ENCODE data around the gene PRAC1.

PRAC1 gene

DNA sequence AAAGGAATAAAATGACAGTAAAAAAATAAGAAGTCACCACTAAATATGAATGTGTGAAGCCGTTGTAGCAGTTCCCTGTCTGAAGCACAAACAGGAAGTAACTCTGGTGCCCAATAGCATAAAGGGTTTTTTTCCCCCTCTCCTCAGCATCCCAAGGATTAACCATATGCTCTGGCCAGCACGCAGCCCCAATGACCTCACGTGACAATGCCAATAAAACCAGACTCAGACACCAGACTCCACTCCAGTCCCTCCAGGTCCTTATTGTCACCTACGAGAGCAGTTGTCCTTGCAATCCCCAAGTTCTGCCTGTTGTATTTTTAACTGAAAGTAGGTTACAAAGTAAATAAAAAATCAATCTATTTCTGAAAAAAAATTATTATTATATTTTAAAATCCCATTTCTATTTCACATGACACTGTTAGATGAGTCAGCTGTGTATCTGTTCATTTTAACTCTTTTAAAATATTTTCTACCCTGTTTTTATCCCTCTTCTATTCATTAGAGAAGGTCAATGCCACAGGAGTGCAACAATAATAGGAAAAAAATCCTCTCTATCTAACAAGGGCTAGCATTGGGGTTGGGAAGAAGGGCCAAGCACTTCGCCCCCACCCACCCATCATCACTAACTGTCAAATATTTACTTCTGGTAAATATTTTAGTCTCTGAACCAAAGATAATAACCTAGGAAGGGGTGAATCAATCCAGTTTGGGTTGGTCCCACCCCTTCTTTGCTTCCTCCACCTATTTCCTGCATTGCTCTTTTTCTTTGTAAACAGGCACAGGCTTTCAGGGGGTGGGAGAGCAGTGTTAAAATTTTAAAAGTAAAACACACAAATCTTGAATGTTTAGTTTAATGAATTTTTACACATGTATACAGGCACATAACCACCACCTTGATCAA lies 6.6 kb downstream of the PRAC1 start:
- Histone ChIP-seq H3K79me1 (ENCODE audit: low read depth, low read length) (no peaks in the 10 kb centered on the region), H3K23ac (ENCODE audit: low read depth, low read length, poor library complexity) (no peak overlapping the region), H3K14ac (ENCODE audit: low read length) (no peak overlapping the region), H3K27ac (replicated peaks; ENCODE audit: low read length) (no peak overlapping the region), H3K18ac (ENCODE audit: low read length) (no peak overlapping the region), H3K36me3 (replicated peaks in 1 of 2; ENCODE audit: control insufficient read depth in 2 of 2, insufficient read depth in 2 of 2, low read length in 2 of 2) (no peaks in the 10 kb centered on the region), H2BK12ac (ENCODE audit: low read length) (no peak overlapping the region), H4K8ac (ENCODE audit: low read depth, low read length) (no peak overlapping the region), H3K4ac (ENCODE audit: low read length) (no peak overlapping the region), H2AFZ (ENCODE audit: low read length) (no peak overlapping the region), H2BK120ac (ENCODE audit: low read depth, low read length) (no peak overlapping the region), H2BK5ac (ENCODE audit: low read length) (no peak overlapping the region), H3K4me2 (ENCODE audit: insufficient read depth, low read length, poor library complexity, severe bottlenecking) (no peak overlapping the region), H2BK15ac (ENCODE audit: low read length) (no peak overlapping the region), H3K9ac (ENCODE audit: low read depth, low read length, poor library complexity) (no peak overlapping the region), H3K9me3 (replicated peaks in 1 of 2; ENCODE audit: control insufficient read depth in 2 of 2, insufficient read depth in 1 of 2, low read depth in 1 of 2, low read length in 2 of 2) (peaks cover 0 to 2% of the 10 kb centered on the region in 2 donors), H3K4me1 (ENCODE audit: control insufficient read depth in 2 of 2, insufficient read depth in 1 of 2, low read depth in 1 of 2, low read length in 2 of 2) (no peaks in the 10 kb centered on the region), H2AK5ac (ENCODE audit: low read depth, low read length) (no peak overlapping the region), H4K91ac (ENCODE audit: low read depth, low read length, poor library complexity) (no peak overlapping the region), H3K4me3 (ENCODE audit: low read length in 2 of 2) (no peak overlapping the region), H3K27me3 (ENCODE audit: control insufficient read depth in 3 of 3, insufficient read depth in 3 of 3, low read depth in 1 of 3, low read length in 3 of 3) (peaks cover 26 to 72% (median 53%) of the 10 kb centered on the region in 3 experiments)
- no peak for DNase-seq (ENCODE audit: low spot score)
- whole genome bisulfite sequencing, 2 donors (ENCODE audit: extremely low coverage in 2 of 2, insufficient read length in 2 of 2, insufficient replicate concordance in 1 of 2), result no CpG with 5 or more reads among the region's 5 CpGs

DNA sequence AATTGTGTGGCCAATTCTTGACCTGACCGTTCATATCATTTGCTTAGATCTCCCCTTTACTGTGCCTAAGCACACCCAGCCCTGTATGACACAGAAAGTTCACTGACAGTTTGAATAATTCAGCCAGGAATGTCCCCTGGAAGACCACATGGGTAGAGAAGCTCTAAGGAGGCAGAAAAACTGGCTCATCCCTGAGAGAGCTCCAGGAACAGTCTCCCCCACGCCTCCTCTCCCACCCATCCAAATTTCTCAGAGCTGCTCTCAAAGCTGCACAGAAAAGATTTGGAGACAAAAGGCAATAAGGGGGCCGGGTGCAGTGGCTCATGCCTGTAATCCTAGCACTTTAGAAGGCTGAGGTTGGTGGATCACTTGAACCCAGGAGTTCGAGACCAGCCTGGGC lies 11.2 kb downstream of the PRAC1 start:
- H3K9me3 ChIP-seq (replicated peaks in 1 of 2; ENCODE audit: control insufficient read depth in 2 of 2, insufficient read depth in 1 of 2, low read depth in 1 of 2, low read length in 2 of 2), result no peaks in the 10 kb centered on the region
- WGBS, 2 donors (ENCODE audit: extremely low coverage in 2 of 2, insufficient read length in 2 of 2, insufficient replicate concordance in 1 of 2), result no CpG with 5 or more reads among the region's 4 CpGs
- H4K8ac ChIP-seq (ENCODE audit: low read depth, low read length), result no peak overlapping the region
- no peak overlapping the region for H2BK15ac ChIP-seq (ENCODE audit: low read length)
- no peaks in the 10 kb centered on the region for H3K4me1 ChIP-seq (ENCODE audit: control insufficient read depth in 2 of 2, insufficient read depth in 1 of 2, low read depth in 1 of 2, low read length in 2 of 2)
- no peak overlapping the region for H3K9ac ChIP-seq (ENCODE audit: low read depth, low read length, poor library complexity)
- no peak overlapping the region for H2AFZ ChIP-seq (ENCODE audit: low read length)
- H3K36me3 ChIP-seq (replicated peaks in 1 of 2; ENCODE audit: control insufficient read depth in 2 of 2, insufficient read depth in 2 of 2, low read length in 2 of 2), result no peaks in the 10 kb centered on the region
- DNase-seq (ENCODE audit: low spot score), result no peak
- H3K4ac ChIP-seq (ENCODE audit: low read length), result no peak overlapping the region
- H3K4me2 ChIP-seq (ENCODE audit: insufficient read depth, low read length, poor library complexity, severe bottlenecking), result no peak overlapping the region
- no peak overlapping the region for H2AK5ac ChIP-seq (ENCODE audit: low read depth, low read length)
- H2BK120ac ChIP-seq (ENCODE audit: low read depth, low read length), result no peak overlapping the region
- no peak overlapping the region for H3K27ac ChIP-seq (replicated peaks; ENCODE audit: low read length)
- no peak overlapping the region for H3K23ac ChIP-seq (ENCODE audit: low read depth, low read length, poor library complexity)
- H3K4me3 ChIP-seq (ENCODE audit: low read length in 2 of 2), result no peak overlapping the region
- no peak overlapping the region for H4K91ac ChIP-seq (ENCODE audit: low read depth, low read length, poor library complexity)
- no peak overlapping the region for H2BK5ac ChIP-seq (ENCODE audit: low read length)
- H3K79me1 ChIP-seq (ENCODE audit: low read depth, low read length), result no peaks in the 10 kb centered on the region
- no peak overlapping the region for H3K14ac ChIP-seq (ENCODE audit: low read length)
- peaks cover 0 to 44% (median 20%) of the 10 kb centered on the region in 3 experiments for H3K27me3 ChIP-seq (ENCODE audit: control insufficient read depth in 3 of 3, insufficient read depth in 3 of 3, low read depth in 1 of 3, low read length in 3 of 3)
- H3K18ac ChIP-seq (ENCODE audit: low read length), result no peak overlapping the region
- no peak overlapping the region for H2BK12ac ChIP-seq (ENCODE audit: low read length)

DNA sequence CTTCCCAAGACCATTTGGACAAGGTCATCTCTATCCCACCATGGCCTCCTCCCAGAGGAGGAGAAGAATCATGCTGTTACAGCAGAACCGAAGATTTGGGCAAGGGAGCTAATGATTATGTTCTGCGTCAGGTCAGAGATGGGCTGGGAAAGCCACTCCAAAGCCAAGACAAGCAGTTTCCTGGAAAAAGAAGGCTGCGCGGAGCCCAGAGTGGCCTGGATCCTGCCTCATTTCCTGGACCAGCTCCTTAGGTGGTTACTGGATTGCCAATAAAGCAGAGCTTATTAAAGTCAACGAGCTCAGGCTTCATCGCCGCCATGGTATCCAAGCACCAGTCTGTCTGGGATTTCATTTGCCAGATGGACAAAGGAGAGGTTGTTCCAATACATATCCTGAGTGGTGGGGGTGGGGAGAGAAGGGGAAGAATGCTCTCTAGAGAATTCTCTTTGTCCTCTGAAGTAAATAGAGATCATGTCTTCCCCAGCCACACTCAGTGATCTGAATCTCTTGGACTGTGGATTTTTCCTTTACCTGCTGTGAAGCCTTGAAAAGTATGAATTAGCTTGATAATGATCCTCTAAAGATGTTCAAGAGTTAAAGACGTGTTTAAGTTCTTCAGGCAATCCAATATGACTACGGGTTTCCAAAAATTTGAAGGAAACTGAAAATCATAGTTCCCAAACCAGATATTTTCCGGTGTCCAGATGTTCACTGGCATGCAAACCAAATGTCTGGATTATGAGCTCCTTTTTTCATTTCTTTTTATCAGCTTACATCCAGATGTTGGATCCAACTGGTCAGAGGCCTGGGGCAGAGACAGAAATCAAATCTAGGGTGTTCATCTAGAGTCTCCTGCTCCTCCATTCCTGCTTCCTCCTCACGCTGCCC lies 17.7 kb downstream of the PRAC1 start:
- no peaks in the 10 kb centered on the region for H3K9me3 ChIP-seq (replicated peaks in 1 of 2; ENCODE audit: control insufficient read depth in 2 of 2, insufficient read depth in 1 of 2, low read depth in 1 of 2, low read length in 2 of 2)
- H3K36me3 ChIP-seq (replicated peaks in 1 of 2; ENCODE audit: control insufficient read depth in 2 of 2, insufficient read depth in 2 of 2, low read length in 2 of 2), result no peaks in the 10 kb centered on the region
- no peak overlapping the region for H4K91ac ChIP-seq (ENCODE audit: low read depth, low read length, poor library complexity)
- WGBS, 2 donors (ENCODE audit: extremely low coverage in 2 of 2, insufficient read length in 2 of 2, insufficient replicate concordance in 1 of 2), result no CpG with 5 or more reads among the region's 11 CpGs
- H3K79me1 ChIP-seq (ENCODE audit: low read depth, low read length), result no peaks in the 10 kb centered on the region
- no peak overlapping the region for H2BK120ac ChIP-seq (ENCODE audit: low read depth, low read length)
- no peak overlapping the region for H2BK5ac ChIP-seq (ENCODE audit: low read length)
- no peak overlapping the region for H3K4me2 ChIP-seq (ENCODE audit: insufficient read depth, low read length, poor library complexity, severe bottlenecking)
- no peak overlapping the region for H2AK5ac ChIP-seq (ENCODE audit: low read depth, low read length)
- H3K9ac ChIP-seq (ENCODE audit: low read depth, low read length, poor library complexity), result no peak overlapping the region
- no peak overlapping the region for H3K14ac ChIP-seq (ENCODE audit: low read length)
- H3K27me3 ChIP-seq (ENCODE audit: control insufficient read depth in 3 of 3, insufficient read depth in 3 of 3, low read depth in 1 of 3, low read length in 3 of 3), result peaks cover 0 to 41% (median 11%) of the 10 kb centered on the region in 3 experiments
- H3K4me1 ChIP-seq (ENCODE audit: control insufficient read depth in 2 of 2, insufficient read depth in 1 of 2, low read depth in 1 of 2, low read length in 2 of 2), result peaks cover 0 to 3% of the 10 kb centered on the region in 2 donors
- H3K4ac ChIP-seq (ENCODE audit: low read length), result no peak overlapping the region
- H3K27ac ChIP-seq (replicated peaks; ENCODE audit: low read length), result no peak overlapping the region
- no peak for DNase-seq (ENCODE audit: low spot score)
- no peak overlapping the region for H3K23ac ChIP-seq (ENCODE audit: low read depth, low read length, poor library complexity)
- H3K4me3 ChIP-seq (ENCODE audit: low read length in 2 of 2), result no peak overlapping the region
- no peak overlapping the region for H2BK12ac ChIP-seq (ENCODE audit: low read length)
- H3K18ac ChIP-seq (ENCODE audit: low read length), result no peak overlapping the region
- no peak overlapping the region for H2AFZ ChIP-seq (ENCODE audit: low read length)
- H2BK15ac ChIP-seq (ENCODE audit: low read length), result no peak overlapping the region
- H4K8ac ChIP-seq (ENCODE audit: low read depth, low read length), result no peak overlapping the region
